LNCaP clone FGC (cell line): Measurements from ENCODE around the gene INSC.

Experiments
- DNase-seq: peaks from one replicate; pipeline ENCODE4 v3.0.0-alpha.2; 2011; ENCODE audit warnings: low read depth
- H3K4me3 ChIP-seq: 2 replicates; pipeline ENCODE4 v1.5.1; 2011; ENCODE audit warnings: mild to moderate bottlenecking, low read depth, low read length, control low read depth
- TF ChIP-seq, protein P1 (sequence below): IDR thresholded peaks from 2 replicates; pipeline ENCODE4 v1.5.1; 2012; ENCODE audit warnings: mild to moderate bottlenecking; ENCODE audit not compliant: control insufficient read depth, insufficient read depth; ENCODE audit errors: extremely low read depth

The INSC gene

DNA sequence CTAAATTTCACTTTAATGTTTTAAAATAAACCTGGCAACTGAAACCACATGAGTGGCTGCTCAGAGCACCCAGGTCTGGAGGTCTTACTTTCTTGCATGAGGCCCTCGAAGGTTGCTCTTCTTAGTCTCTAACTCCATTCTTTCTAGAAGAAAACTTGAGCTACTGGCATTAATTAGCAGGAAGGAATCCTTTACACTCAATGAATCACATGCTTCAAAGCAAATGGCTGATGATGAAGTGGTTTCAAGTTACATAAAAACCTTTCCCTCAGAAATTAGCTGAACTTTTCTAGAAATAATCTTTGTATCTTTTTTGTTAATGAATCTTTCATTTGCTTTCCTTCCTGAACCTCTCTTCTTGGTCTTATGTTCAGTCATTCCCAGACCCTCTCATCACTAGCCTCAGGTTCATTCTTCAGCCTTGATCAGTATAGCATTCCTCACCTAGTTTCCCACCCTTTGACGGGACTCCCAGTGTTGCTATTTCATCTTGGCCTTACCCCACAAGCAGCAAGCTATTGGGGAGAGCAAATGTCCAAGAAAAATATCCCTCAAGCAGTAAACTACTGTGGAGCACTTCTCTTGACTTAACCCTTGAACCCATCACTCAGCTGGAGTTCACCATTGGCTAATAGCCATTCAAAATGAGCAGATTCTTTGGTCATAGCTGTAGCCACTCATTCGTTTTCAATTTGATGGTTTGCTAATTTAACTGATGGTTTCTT lies 75.1 kb downstream of the INSC start:
- TF ChIP-seq, protein P1, sequence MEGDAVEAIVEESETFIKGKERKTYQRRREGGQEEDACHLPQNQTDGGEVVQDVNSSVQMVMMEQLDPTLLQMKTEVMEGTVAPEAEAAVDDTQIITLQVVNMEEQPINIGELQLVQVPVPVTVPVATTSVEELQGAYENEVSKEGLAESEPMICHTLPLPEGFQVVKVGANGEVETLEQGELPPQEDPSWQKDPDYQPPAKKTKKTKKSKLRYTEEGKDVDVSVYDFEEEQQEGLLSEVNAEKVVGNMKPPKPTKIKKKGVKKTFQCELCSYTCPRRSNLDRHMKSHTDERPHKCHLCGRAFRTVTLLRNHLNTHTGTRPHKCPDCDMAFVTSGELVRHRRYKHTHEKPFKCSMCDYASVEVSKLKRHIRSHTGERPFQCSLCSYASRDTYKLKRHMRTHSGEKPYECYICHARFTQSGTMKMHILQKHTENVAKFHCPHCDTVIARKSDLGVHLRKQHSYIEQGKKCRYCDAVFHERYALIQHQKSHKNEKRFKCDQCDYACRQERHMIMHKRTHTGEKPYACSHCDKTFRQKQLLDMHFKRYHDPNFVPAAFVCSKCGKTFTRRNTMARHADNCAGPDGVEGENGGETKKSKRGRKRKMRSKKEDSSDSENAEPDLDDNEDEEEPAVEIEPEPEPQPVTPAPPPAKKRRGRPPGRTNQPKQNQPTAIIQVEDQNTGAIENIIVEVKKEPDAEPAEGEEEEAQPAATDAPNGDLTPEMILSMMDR: no peak
- H3K4me3 ChIP-seq: no peak overlapping the region
- DNase-seq: no peak

DNA sequence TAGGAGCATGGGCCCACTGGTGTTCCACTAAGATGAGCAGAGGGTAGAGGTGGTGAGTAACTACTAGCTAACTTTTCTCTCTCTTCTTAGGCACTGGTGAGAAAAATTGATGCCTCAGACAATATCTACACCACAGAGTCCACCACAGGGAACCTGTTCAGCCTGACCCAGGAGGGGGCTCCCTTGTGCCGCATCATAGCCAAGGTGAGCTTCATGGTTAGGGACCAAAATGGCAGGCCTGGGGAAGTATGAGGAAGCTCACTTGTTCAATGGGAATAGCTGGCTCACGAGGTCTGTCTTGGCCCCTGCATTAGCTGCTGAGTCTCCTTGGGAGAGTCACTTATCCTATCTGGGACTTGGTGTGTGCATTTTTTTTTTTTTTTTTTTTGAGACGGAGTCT lies 75.9 kb downstream of the INSC start:
- DNase-seq: no peak
- no peak overlapping the region for H3K4me3 ChIP-seq
- TF ChIP-seq, protein P1: no peak

GRCh38 chr11:15192005-15192556 lies 77.4 kb downstream of the INSC start:
- TF ChIP-seq, protein P1: no peak
- no peak overlapping the region for H3K4me3 ChIP-seq
- no peak for DNase-seq

DNA sequence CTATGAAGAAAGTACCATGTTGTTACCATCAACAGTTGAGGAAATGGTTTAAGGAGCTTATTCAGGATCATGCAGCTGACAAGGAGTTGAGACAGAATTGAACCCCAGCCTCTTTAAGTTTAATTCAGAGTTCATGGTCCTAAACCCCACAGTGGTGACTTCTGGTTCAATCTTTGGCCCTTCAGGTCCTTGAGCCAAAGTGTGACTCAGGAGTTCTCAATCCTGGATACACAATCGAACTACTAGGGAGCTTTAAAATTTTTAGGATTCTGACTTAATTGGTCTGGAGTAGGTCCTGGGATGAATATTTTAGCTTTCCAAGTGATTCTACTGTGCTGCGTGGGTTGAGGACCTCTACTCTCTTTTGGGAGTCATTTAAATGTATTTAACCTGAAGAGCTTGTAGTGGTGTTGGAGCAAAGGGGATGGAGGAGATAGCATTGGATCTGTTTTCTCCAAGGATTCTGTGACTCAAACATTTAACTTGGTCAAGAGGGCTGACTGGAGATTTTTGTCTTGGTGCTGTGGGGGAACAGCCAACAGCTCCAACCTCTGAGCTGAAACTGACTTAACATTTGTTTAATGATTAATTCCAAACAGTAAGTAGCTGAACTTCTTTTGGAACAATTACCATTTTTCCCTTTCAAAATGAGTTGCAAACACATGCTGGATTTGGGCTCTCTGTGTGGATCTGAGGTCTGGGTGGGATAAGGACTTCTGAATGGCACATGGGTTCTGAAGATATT lies 80.1 kb downstream of the INSC start:
- no peak for DNase-seq
- TF ChIP-seq, protein P1: no peak
- H3K4me3 ChIP-seq: no peak overlapping the region

DNA sequence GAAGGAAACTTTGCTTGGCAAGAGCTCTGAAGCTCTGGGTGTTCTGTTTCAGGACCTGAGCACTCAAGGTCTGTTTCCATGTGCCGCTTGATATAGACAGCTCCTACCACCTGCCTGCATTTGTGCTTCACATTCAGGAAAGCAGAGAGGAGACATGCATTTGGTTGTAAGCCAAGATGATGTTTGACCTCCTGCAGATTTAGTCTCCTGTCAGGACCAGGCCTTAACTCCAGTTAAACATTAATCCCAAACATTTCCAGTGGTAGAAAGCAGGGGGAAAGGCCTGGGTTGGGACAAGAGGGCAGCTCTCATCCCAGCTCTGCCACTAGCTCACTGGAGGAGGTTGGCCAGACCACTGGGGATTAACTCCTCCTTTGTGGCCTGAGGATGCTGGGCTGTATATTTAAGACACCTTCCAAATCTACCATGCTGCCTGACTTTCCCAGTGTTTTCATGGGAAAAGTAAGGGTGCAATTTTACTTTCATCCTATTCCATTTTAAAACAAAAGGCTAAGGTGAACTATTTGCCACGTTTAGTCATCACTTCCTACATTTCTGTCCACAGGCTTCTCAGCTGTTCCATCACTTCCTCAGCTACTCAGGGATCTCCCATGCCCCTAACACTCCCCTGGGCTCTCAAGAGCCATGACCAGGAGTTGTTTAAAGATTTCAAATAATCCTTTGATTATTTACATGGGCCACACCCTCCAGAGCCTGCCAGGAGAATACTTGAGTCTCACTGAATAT lies 80.9 kb downstream of the INSC start:
- TF ChIP-seq, protein P1: no peak
- DNase-seq: no peak

DNA sequence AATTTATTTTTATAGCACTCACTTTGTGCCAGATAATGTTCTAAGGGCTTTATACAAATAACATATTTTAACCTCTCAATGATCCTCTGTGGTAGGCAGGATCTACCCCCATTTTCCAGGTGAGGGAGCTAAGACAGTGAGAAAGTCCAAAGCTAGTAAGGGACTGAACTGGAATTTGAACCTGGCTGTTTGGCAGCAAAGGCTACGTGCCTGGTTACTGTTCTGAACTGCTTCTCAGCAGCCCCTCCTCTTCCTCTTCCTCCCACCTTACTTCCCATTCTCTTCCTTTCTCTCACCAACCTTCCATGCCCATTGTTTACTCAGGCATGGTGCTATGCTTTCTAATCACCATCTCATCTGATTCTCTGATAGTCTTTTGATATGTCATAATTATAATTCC lies 82.0 kb downstream of the INSC start:
- DNase-seq: no peak
- no peak overlapping the region for H3K4me3 ChIP-seq
- TF ChIP-seq, protein P1: no peak

More for the DNA sequence above, 80.9 kb downstream of the INSC start:
- no peak overlapping the region for H3K4me3 ChIP-seq
